BLaER1 treated with 17β-estradiol and CSF1 and Interleukin-3, amounts not matched to agents 10 nM and 100 nM (cell line): Measurements from ENCODE around the gene EPC1.

ENCODE experiments used
- H3K27ac ChIP-seq, 11 experiments: shearing (Covaris generic); formaldehyde crosslinking; 2 replicates each; pipeline ENCODE4 v1.8.1; 2022
- H3K27me3 ChIP-seq, 11 experiments: shearing (Covaris generic); formaldehyde crosslinking; 2 replicates each; pipeline ENCODE4 v1.8.1; 2022
- H3K36me3 ChIP-seq, 11 experiments: shearing (Covaris generic); formaldehyde crosslinking; 2 replicates each; pipeline ENCODE4 v1.8.1; 2022
- H3K4me1 ChIP-seq, 10 experiments: shearing (Covaris generic); formaldehyde crosslinking; 2 replicates each; pipeline ENCODE4 v1.8.1; 2022
- H3K4me2 ChIP-seq, 11 experiments: shearing (Covaris generic); formaldehyde crosslinking; 2 replicates each; pipeline ENCODE4 v1.8.1; 2022
- H3K4me3 ChIP-seq, 10 experiments: shearing (Covaris generic); formaldehyde crosslinking; 2 replicates each; pipeline ENCODE4 v1.8.1; 2022
- H3K9ac ChIP-seq, 11 experiments: shearing (Covaris generic); formaldehyde crosslinking; 2 replicates each; pipeline ENCODE4 v1.8.1; 2022
- H3K9me3 ChIP-seq, 11 experiments: shearing (Covaris generic); formaldehyde crosslinking; replicated peaks in 1 of 11; 2 replicates each; pipeline ENCODE4 v1.8.1; 2022
- H4K20me1 ChIP-seq, 11 experiments: shearing (Covaris generic); formaldehyde crosslinking; 2 replicates each; pipeline ENCODE4 v1.8.1; 2022
- Cebpa-rat ChIP-seq, 11 experiments: shearing (Covaris generic); IDR thresholded peaks; 2 replicates each; pipeline ENCODE4 v1.8.1; 2022

The EPC1 gene

DNA sequence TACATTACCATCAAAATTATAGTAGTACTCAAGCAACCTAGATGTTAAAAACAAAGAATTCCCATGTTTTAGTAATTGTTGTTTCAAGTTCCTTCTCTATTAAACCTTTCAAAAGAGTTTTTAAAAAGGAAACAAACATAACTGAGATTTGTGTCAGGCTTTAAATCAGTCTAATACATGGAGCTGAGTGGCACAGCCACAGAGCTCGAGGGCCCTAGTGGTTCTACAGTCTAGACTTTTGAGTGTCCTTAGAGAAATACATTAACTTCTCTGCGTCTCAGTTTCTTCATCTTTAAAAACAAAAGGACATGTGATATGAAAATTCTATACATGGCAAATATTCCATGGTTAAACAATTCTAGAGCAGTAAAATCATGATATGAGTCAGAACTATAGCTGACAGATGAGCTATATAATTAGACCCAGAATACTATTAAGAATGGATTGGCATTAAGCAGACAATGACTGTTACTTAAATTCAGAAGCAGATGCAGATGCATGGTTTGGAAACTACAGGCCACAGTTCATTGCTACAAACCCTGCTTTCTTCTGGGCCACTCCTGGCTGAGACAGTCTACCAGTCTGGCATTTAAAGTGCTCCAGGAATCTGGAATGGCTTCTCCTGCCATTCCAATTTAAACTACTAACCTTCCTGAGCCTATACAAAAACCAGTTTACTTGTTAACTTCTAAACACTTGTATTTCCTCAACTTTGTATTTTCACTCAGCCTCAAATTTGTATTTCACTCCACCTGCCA is 77.4 kb downstream of the EPC1 start:
- Histone ChIP-seq H3K27me3 (no peaks in the 10 kb centered on the region), H3K4me2 (no peak overlapping the region), H3K9me3 (no peaks in the 10 kb centered on the region), H4K20me1 (peaks cover 0 to 70% (median 29%) of the 10 kb centered on the region in 11 experiments; a peak in 12 of 22 replicates), H3K4me3 (no peak overlapping the region), H3K36me3 (peaks cover 62 to 84% (median 76%) of the 10 kb centered on the region in 11 experiments), H3K9ac (no peak overlapping the region), H3K27ac (no peak overlapping the region), H3K4me1 (peaks cover 7 to 23% (median 14%) of the 10 kb centered on the region in 10 experiments; a peak in 17 of 20 replicates)
- TF ChIP-seq Cebpa-rat (IDR thresholded peaks at IDR 0.05): no peak

- peaks cover 62 to 79% (median 70%) of the 10 kb centered on the region in 11 experiments for H3K36me3 ChIP-seq
- H3K27ac ChIP-seq: no peak overlapping the region
These were observed 78.2 kb downstream of the EPC1 start for GRCh38 chr10:32268788-32269187.

GRCh38 chr10:32266979-32267378 is 80.0 kb downstream of the EPC1 start:
- Histone ChIP-seq H3K36me3 (peaks cover 51 to 64% (median 58%) of the 10 kb centered on the region in 11 experiments), H3K4me3 (no peak overlapping the region), H3K27me3 (no peaks in the 10 kb centered on the region), H3K4me1 (peaks cover 0 to 9% (median 0%) of the 10 kb centered on the region in 10 experiments; a peak in 2 of 20 replicates), H3K9ac (no peak overlapping the region), H3K27ac (no peak overlapping the region), H3K9me3 (no peaks in the 10 kb centered on the region), H4K20me1 (peaks cover 0 to 46% (median 10%) of the 10 kb centered on the region in 11 experiments; a peak in 8 of 22 replicates), H3K4me2 (no peak overlapping the region)
- no peak for TF ChIP-seq Cebpa-rat (IDR thresholded peaks at IDR 0.05)

More at GRCh38 chr10:32268788-32269187, 78.2 kb downstream of the EPC1 start:
- Histone ChIP-seq H3K27me3 (no peaks in the 10 kb centered on the region), H3K4me3 (no peak overlapping the region), H3K4me2 (no peak overlapping the region), H3K9me3 (no peaks in the 10 kb centered on the region), H4K20me1 (peaks cover 0 to 63% (median 22%) of the 10 kb centered on the region in 11 experiments; a peak in 12 of 22 replicates), H3K9ac (no peak overlapping the region), H3K4me1 (peaks cover 6 to 16% (median 11%) of the 10 kb centered on the region in 10 experiments; a peak in 17 of 20 replicates)
- TF ChIP-seq Cebpa-rat (IDR thresholded peaks at IDR 0.05): no peak

DNA sequence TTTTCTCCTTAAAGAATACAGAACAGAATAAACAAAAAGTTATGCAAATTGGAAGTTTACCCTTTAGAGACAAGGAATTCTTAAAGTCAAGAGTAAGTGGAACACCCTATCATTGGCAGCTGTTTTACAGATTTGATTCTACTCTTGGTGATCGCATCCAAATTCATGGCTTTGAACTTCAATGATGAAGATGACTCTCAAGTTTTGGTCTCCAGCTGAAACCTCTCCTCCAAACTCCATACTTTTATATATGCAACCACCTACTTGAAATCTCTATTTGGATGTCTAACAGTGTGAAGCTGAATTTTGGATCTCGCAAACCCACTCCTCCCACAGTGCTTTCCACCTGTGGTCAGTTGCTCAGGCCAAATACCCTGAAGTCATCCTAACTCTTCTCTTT is 80.4 kb downstream of the EPC1 start:
- peaks cover 0 to 41% (median 10%) of the 10 kb centered on the region in 11 experiments; a peak in 8 of 22 replicates for H4K20me1 ChIP-seq
- H3K27ac ChIP-seq: no peak overlapping the region
- peaks cover 47 to 60% (median 54%) of the 10 kb centered on the region in 11 experiments for H3K36me3 ChIP-seq
- H3K9me3 ChIP-seq: no peaks in the 10 kb centered on the region
- H3K9ac ChIP-seq: no peak overlapping the region
- no peak overlapping the region for H3K4me3 ChIP-seq
- H3K27me3 ChIP-seq: no peaks in the 10 kb centered on the region
- peaks cover 0 to 9% (median 0%) of the 10 kb centered on the region in 10 experiments; a peak in 2 of 20 replicates for H3K4me1 ChIP-seq
- no peak for TF ChIP-seq Cebpa-rat (IDR thresholded peaks at IDR 0.05)
- H3K4me2 ChIP-seq: no peak overlapping the region

DNA sequence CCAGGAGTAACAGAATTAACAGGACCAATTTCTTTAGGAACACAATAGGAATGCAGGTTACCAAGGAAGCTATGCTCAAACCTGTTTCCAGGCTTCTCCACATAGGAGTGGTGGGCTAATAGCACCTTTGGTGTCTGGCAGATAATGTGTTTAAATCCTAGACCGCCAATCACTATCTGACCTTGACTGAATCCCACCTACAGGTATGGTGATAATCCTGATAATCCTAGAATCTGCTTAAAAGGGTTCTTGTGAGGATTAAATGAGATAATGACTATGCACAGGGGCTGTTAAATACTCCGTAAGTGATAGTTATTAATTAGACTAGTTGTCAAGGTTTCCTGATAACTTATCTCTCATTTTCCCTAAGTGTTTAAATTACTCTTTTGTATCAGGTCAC is 81.2 kb downstream of the EPC1 start:
- Histone ChIP-seq H4K20me1 (peaks cover 0 to 33% (median 10%) of the 10 kb centered on the region in 11 experiments; a peak in 8 of 22 replicates), H3K9me3 (no peaks in the 10 kb centered on the region), H3K4me2 (no peak overlapping the region), H3K36me3 (peaks cover 39 to 52% (median 46%) of the 10 kb centered on the region in 11 experiments), H3K9ac (no peak overlapping the region), H3K27me3 (no peaks in the 10 kb centered on the region), H3K27ac (no peak overlapping the region), H3K4me3 (no peak overlapping the region), H3K4me1 (peaks cover 0 to 9% (median 0%) of the 10 kb centered on the region in 10 experiments; a peak in 2 of 20 replicates)
- TF ChIP-seq Cebpa-rat (IDR thresholded peaks at IDR 0.05): no peak

GRCh38 chr10:32263300-32263699 is 83.7 kb downstream of the EPC1 start:
- Histone ChIP-seq H3K4me2 (no peak overlapping the region), H3K9me3 (no peaks in the 10 kb centered on the region), H3K4me3 (no peak overlapping the region), H4K20me1 (peaks cover 0 to 14% (median 0%) of the 10 kb centered on the region in 11 experiments; a peak in 4 of 22 replicates), H3K27ac (no peak overlapping the region), H3K4me1 (peaks cover 0 to 9% (median 0%) of the 10 kb centered on the region in 10 experiments; a peak in 2 of 20 replicates), H3K27me3 (no peaks in the 10 kb centered on the region), H3K36me3 (peaks cover 14 to 27% (median 21%) of the 10 kb centered on the region in 11 experiments), H3K9ac (no peak overlapping the region)
- TF ChIP-seq Cebpa-rat (IDR thresholded peaks at IDR 0.05): no peak

DNA sequence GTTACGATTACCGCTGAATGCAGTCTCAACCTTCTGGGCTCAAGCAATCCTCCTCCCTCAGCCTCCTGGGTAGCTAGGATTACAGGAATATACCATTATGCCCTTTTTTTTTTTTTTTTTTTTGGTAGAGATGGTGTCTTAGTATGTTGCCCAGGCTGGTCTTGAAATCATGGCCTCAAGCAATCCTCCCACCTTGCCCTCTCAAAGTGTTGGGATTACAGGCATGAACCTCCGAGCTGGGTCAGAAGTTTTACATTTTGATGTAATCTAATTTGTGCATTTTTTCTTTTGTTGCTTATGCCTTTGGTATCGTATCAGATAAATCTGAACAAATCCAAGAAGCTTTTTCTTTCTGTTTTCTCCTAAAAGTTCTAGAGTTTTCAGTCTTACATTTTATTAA is 87.4 kb downstream of the EPC1 start:
- H3K4me3 ChIP-seq: no peak overlapping the region
- no peak for TF ChIP-seq Cebpa-rat (IDR thresholded peaks at IDR 0.05)
- peaks cover 0 to 9% (median 0%) of the 10 kb centered on the region in 10 experiments; a peak in 4 of 20 replicates for H3K4me1 ChIP-seq
- H3K9ac ChIP-seq: no peak overlapping the region
- no peaks in the 10 kb centered on the region for H3K27me3 ChIP-seq
- no peak overlapping the region for H3K27ac ChIP-seq
- no peaks in the 10 kb centered on the region for H3K36me3 ChIP-seq
- no peak overlapping the region for H3K4me2 ChIP-seq
- H3K9me3 ChIP-seq: no peaks in the 10 kb centered on the region
- H4K20me1 ChIP-seq: no peaks in the 10 kb centered on the region

GRCh38 chr10:32256613-32257437 is 90.1 kb downstream of the EPC1 start:
- Histone ChIP-seq H3K9me3 (no peaks in the 10 kb centered on the region), H4K20me1 (no peaks in the 10 kb centered on the region), H3K27ac (no peak overlapping the region), H3K27me3 (no peaks in the 10 kb centered on the region), H3K4me1 (peaks cover 0 to 4% (median 0%) of the 10 kb centered on the region in 10 experiments; a peak in 3 of 20 replicates), H3K36me3 (no peaks in the 10 kb centered on the region), H3K4me3 (no peak overlapping the region), H3K4me2 (0 out of 22 replicates have a peak overlapping the region, but pooled peaks of 1 of the 11 experiments have one; percentile 11), H3K9ac (no peak overlapping the region)
- no peak for TF ChIP-seq Cebpa-rat (IDR thresholded peaks at IDR 0.05)

GRCh38 chr10:32253821-32254220 is 93.1 kb downstream of the EPC1 start:
- Histone ChIP-seq H3K4me2 (no peak overlapping the region), H3K4me1 (peaks cover 0 to 4% (median 0%) of the 10 kb centered on the region in 10 experiments; a peak in 3 of 20 replicates), H3K9ac (no peak overlapping the region)

More at GRCh38 chr10:32253821-32254220, 93.1 kb downstream of the EPC1 start:
- no peak overlapping the region for H3K27ac ChIP-seq
- no peaks in the 10 kb centered on the region for H4K20me1 ChIP-seq
- no peak for TF ChIP-seq Cebpa-rat (IDR thresholded peaks at IDR 0.05)
- H3K9me3 ChIP-seq: no peaks in the 10 kb centered on the region
- H3K36me3 ChIP-seq: no peaks in the 10 kb centered on the region
- no peak overlapping the region for H3K4me3 ChIP-seq
- H3K27me3 ChIP-seq: no peaks in the 10 kb centered on the region
